Heart left ventricle (tissue), 16 donors: ENCODE measurements around the gene SHMT2. TPM values are rescaled to one million over a fixed set of nuclear protein-coding genes. Genes with fewer than 3 reads are reported as not detected.

Source experiments
- ATAC-seq, 4 donors: fragments of 200-7000 bp; cut with Tn5 transposase; one replicate each; pipeline ENCODE4 v1.9.1; 2020 to 2022; ENCODE audit warnings: moderate library complexity in 4 of 4, mild to moderate bottlenecking in 3 of 4, moderate number of reproducible peaks in 1 of 4
- DNase-seq, 5 donors: peaks; one replicate each; pipeline ENCODE4 v3.0.0-alpha.2; 2020
- H3K27ac ChIP-seq, 12 donors: fragments of 200-600 bp; sonication (generic) in 4 of 12; one replicate each; pipeline versions ENCODE4 v1.5.0 to v1.8.0; 2016 to 2022; ENCODE audit warnings: mild to moderate bottlenecking in 2 of 12
- H3K27me3 ChIP-seq, 9 donors: fragments of 200-600 bp; sonication (generic) in 2 of 9; one replicate each; pipeline versions ENCODE4 v1.5.1 to v1.8.0; 2016 to 2022; ENCODE audit warnings: mild to moderate bottlenecking in 3 of 9
- H3K36me3 ChIP-seq, 9 donors: fragments of 200-600 bp; sonication (generic) in 2 of 9; one replicate each; pipeline versions ENCODE4 v1.5.0 to v1.8.0; 2018 to 2022; ENCODE audit warnings: mild to moderate bottlenecking in 2 of 9
- H3K4me1 ChIP-seq, 12 donors: fragments of 200-600 bp; sonication (generic) in 4 of 12; one replicate each; pipeline versions ENCODE4 v1.5.0 to v1.8.0; 2016 to 2022; ENCODE audit warnings: mild to moderate bottlenecking in 3 of 12
- H3K4me3 ChIP-seq, 12 donors: fragments of 200-600 bp; sonication (generic) in 4 of 12; one replicate each; pipeline versions ENCODE4 v1.5.0 to v1.8.0; 2017 to 2022; ENCODE audit warnings: mild to moderate bottlenecking in 9 of 12, moderate library complexity in 4 of 12
- H3K9me3 ChIP-seq, 12 donors: fragments of 200-600 bp; sonication (generic) in 4 of 12; one replicate each; pipeline versions ENCODE4 v1.5.0 to v1.8.0; 2016 to 2022; ENCODE audit warnings: mild to moderate bottlenecking in 1 of 12
- POLR2A ChIP-seq, 2 donors: fragments of 450-650 bp; IDR thresholded peaks; one replicate each; pipeline ENCODE4 v1.6.1; 2017; ENCODE audit warnings: antibody characterized with exemption in 2 of 2, mild to moderate bottlenecking in 2 of 2, moderate library complexity in 2 of 2
- WGBS, 4 donors: extraction: QIAGEN DNeasy Blood & Tissue Kit in 2 of 4; methylation state at CpG; one replicate each; pipeline versions ENCODE4 v1.1.5 to v1.1.7; 2013 to 2018; 5-methylcytosine and 5-hydroxymethylcytosine counted together
- intact Hi-C, 10 donors: fragments of 100-400 bp; cut with DNase I; formaldehyde crosslinking; loops; one replicate each; pipeline versions ENCODE4 v1.11.1 to v1.14.2; 2022
- polyA plus RNA-seq, 2 donors: library from polyadenylated mRNA; stranded (reverse); fragments of 200-250 nt; gene quantifications; one replicate each; pipeline ENCODE4 v1.2.3, GENCODE V29; 2013
- total RNA-seq, 9 donors: library from RNA; depleted of rRNA in 2 of 9; stranded (reverse); fragments of >200 nt in 2 of 9; fragmentation: NEBNext Ultra II Directional in 3 of 9; extraction: Animal tissue kit (Norgen Biotek cat#: 25700) in 3 of 9; gene quantifications; one replicate each; pipeline versions ENCODE4 v1.1.0 to v1.2.4, GENCODE V29; 2016 to 2023
- TF ChIP-seq, protein P1 (sequence below), 12 donors: fragments of 200-600 bp; sonication (generic) in 4 of 12; IDR thresholded peaks; one replicate each; pipeline versions ENCODE4 v1.5.0 to v1.8.0; 2018 to 2022; ENCODE audit warnings: antibody characterized with exemption in 12 of 12, mild to moderate bottlenecking in 5 of 12
- donor health status: ischemic (EF 13 %, LVEDD 7.1; RV severe dilation, severe dysfunction).
- donor health status: healthy with polysubstance abuse.
- donor health status: DM: no; HTN: yes; CAD: no.
- donor health status: DM: no; HTN: no; CAD: no.
- donor health status: ischemic (EF 25% LVEDD 6.9; RV normal size, moderate dysfunction).
- donor health status: ischemic (EF 25% LVEDD 5.7; RV mildly dilated, moderate dysfunction).
- donor health status: healthy.
- donor health status: DM: yes; HTN: yes; CAD: no.
- donor health status: ischemic (EF 35%, LVEDD 5.7; RV mildly dilated, moderate dysfunction).
- donor health status: nonischemic (EF 11% LVEDD 7.7; RV severe dilation, severe dysfunction).
- donor health status: DM: yes; HTN: yes; CAD: no.
- donor health status: PGD.
- donor health status: ischemic (EF 29% LVEDD 5.4; RV normal size, mild dysfunction).
- donor health status: nonischemic (EF 23%, LVEDD 6.1; RV moderate dilation, normal function).

Gene SHMT2
- total and polyA plus RNA-seq, 11 donors, result 15.9 to 76.5 (median 35.5) TPM

DNA sequence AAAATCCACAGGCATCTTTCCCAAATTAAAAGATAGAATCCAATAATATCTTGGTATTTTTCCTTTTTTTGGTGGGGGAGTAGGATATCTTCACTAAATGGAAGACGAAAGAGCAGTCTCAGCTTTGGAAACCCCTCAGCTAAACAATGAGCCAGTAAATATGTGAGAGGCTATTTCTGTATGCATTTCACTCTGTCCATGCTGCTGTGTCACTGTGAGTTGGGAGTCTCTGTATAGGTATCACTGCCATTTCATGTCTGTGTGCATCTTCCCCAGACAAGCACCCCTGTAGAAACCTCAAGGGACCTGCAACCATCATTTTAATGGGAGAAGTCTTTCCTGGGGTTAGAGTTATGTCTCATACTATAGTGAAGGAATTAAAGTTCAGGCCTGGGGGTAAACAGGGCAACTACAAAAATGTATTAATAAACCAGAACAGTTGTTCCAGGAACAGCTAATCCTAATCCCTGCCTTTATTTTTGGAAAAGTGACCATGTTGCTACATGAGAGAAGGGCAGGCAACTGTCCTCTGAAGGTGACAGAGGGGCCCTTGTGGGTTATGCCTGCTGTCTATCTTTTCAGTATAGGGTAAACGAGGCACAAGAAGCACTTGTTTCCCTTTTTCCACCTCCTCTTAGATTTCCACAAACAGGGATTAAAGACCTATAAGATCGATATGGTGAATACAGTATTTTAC lies 32.8 kb downstream of the SHMT2 start:
- intact Hi-C loops, result loop anchor here in 8 of 10 donors (2.0 to 5.0 kb wide), 2 partner anchors 190 to 191 kb away; no protein-coding TSS in a partner anchor
- H3K27ac ChIP-seq, result peak overlapping the region; percentile 51 to 89 (median 80)
- no peak overlapping the region for H3K4me3 ChIP-seq
- peaks cover 0 to 57% (median 22%) of the 10 kb centered on the region in 12 donors for H3K4me1 ChIP-seq
- H3K27me3 ChIP-seq, result no peaks in the 10 kb centered on the region
- H3K9me3 ChIP-seq, result no peaks in the 10 kb centered on the region
- no peak for TF ChIP-seq POLR2A (IDR thresholded peaks at IDR 0.05)
- TF ChIP-seq, protein P1, sequence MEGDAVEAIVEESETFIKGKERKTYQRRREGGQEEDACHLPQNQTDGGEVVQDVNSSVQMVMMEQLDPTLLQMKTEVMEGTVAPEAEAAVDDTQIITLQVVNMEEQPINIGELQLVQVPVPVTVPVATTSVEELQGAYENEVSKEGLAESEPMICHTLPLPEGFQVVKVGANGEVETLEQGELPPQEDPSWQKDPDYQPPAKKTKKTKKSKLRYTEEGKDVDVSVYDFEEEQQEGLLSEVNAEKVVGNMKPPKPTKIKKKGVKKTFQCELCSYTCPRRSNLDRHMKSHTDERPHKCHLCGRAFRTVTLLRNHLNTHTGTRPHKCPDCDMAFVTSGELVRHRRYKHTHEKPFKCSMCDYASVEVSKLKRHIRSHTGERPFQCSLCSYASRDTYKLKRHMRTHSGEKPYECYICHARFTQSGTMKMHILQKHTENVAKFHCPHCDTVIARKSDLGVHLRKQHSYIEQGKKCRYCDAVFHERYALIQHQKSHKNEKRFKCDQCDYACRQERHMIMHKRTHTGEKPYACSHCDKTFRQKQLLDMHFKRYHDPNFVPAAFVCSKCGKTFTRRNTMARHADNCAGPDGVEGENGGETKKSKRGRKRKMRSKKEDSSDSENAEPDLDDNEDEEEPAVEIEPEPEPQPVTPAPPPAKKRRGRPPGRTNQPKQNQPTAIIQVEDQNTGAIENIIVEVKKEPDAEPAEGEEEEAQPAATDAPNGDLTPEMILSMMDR (IDR thresholded peaks at IDR 0.05), result no peak
- DNase-seq, result no peak
- WGBS, 4 donors, result 61 to 73% (median 66%) methylated on average over 3 of the region's 3 CpGs
- ATAC-seq, result no peak
- peaks cover 0 to 77% (median 46%) of the 10 kb centered on the region in 9 donors for H3K36me3 ChIP-seq

DNA sequence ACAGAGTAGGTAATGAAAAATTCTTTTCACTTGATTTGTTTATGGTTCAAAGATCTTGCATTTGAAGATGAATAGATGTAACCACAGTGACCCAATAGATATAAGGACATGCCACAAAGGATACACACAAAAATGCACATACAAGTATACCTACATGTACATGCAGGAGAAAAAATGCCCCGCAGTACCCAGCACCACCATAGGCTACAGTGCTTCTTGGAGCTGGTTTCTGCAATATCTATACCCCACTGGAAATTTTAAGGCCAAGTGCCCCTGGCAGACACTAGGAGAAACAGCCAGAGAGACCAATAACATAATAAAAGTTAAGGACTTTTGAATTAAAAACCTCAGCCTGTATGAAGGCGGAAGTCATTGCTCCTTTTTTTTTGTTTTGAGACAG lies 33.6 kb downstream of the SHMT2 start:
- intact Hi-C loops, result loop anchor here in 8 of 10 donors (2.0 to 5.0 kb wide), 2 partner anchors 189 to 190 kb away; no protein-coding TSS in a partner anchor
- Histone ChIP-seq H3K9me3 (no peaks in the 10 kb centered on the region), H3K36me3 (peaks cover 0 to 77% (median 46%) of the 10 kb centered on the region in 9 donors), H3K4me3 (no peak overlapping the region), H3K4me1 (peaks cover 0 to 54% (median 21%) of the 10 kb centered on the region in 12 donors), H3K27ac (peak overlapping the region in 7 of 12 donors; percentile 76 to 89 (median 86)), H3K27me3 (no peaks in the 10 kb centered on the region)
- DNase-seq (no peak), ATAC-seq (no peak)
- TF ChIP-seq POLR2A (IDR thresholded peaks at IDR 0.05), result no peak
- TF ChIP-seq, protein P1 (IDR thresholded peaks at IDR 0.05), result no peak
- WGBS, 4 donors, result 93 to 97% (median 94%) methylated on average over 2 of the region's 2 CpGs

DNA sequence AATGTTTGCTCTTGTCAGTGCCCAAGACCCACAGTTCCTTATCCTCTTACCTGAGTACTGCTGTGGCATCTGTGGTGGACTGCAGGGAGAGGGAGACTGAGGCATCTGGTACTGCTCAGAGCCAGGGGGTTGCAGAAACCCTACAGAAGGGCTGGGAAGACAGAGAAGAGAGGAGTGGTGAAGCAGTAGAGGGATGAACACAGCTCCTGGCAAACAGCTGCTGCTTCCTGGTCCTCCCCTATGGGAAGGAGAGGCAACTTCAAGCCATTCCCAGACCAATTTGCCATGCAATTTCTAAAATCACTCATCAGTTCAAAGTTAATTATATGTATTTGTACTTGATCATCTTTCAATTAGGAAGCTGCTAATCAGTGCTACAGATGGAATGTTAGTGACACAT lies 37.2 kb downstream of the SHMT2 start:
- Histone ChIP-seq H3K27ac (no peak overlapping the region), H3K27me3 (no peaks in the 10 kb centered on the region), H3K4me1 (peaks cover 0 to 37% (median 11%) of the 10 kb centered on the region in 12 donors), H3K9me3 (no peaks in the 10 kb centered on the region), H3K36me3 (peaks cover 0 to 84% (median 53%) of the 10 kb centered on the region in 9 donors), H3K4me3 (no peak overlapping the region)
- ATAC-seq, result no peak
- TF ChIP-seq POLR2A (IDR thresholded peaks at IDR 0.05), result no peak
- TF ChIP-seq, protein P1 (IDR thresholded peaks at IDR 0.05), result no peak
- intact Hi-C loops, result loop anchor here in 1 of 10 donors (5.0 kb wide), 1 partner anchor 186 kb away; no protein-coding TSS in a partner anchor
- DNase-seq, result no peak

DNA sequence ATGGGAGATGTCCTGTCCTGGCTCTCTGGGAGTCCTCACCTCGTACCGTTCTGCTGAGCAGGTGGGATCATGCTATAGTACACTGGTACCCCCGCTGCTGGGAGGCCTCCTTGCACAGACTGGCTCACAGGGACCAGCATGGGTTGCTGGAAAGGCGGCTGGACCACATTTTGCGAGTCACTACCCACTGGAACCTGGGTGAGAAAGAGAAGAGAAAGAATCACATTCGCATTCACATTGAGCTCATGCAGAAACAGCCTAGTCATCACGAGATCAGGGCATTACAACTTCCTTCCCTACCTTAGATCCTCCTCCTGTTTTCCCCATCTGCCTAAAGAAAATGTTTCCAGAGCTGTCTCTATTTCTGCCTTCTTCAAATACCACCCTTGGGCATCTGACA lies 38.8 kb downstream of the SHMT2 start:
- H3K4me1 ChIP-seq, result peaks cover 0 to 41% (median 17%) of the 10 kb centered on the region in 12 donors
- no peaks in the 10 kb centered on the region for H3K9me3 ChIP-seq
- H3K27me3 ChIP-seq, result no peaks in the 10 kb centered on the region
- H3K27ac ChIP-seq, result no peak overlapping the region
- no peak for ATAC-seq
- TF ChIP-seq POLR2A (IDR thresholded peaks at IDR 0.05), result no peak
- TF ChIP-seq, protein P1 (IDR thresholded peaks at IDR 0.05), result no peak
- intact Hi-C loops, result loop anchor here in 1 of 10 donors (5.0 kb wide), 1 partner anchor 184 kb away; no protein-coding TSS in a partner anchor
- H3K36me3 ChIP-seq, result peaks cover 0 to 84% (median 47%) of the 10 kb centered on the region in 9 donors
- H3K4me3 ChIP-seq, result no peak overlapping the region
- WGBS, 4 donors, result 87 to 89% (median 88%) methylated on average over 7 of the region's 7 CpGs
- DNase-seq, result no peak
